GM12878 (cell line): ENCODE results near the gene CEACAM21. TPM values are rescaled to one million over a fixed set of nuclear protein-coding genes. Genes with fewer than 3 reads are reported as not detected.
"Not testable (repeated sequence)": the region's sequence is repeated elsewhere in the genome, so short reads cannot be mapped to it uniquely, and the experiment has no call there.

Experiments
- ATAC-seq: fragments of 200-7000 bp; cut with Tn5 transposase; 3 replicates; pipeline ENCODE4 v1.9.1; 2020; ENCODE audit warnings: mild to moderate bottlenecking, moderate library complexity
- BruUV-seq: library from RNA; stranded (reverse); fragments of 400-500 nt; replicated peaks from 2 replicates; lab custom pipeline; 2021; lab: Mats Ljungman, UMichigan
- CTCF ChIA-PET: fragments of 300-600 bp; sonication (Branson Sonifier 250); formaldehyde crosslinking; extraction: SDS; loops from one replicate; lab custom pipeline; 2021; ENCODE audit warnings: inconsistent platforms; lab: Yijun Ruan, JAX
- POLR2A ChIA-PET: fragments of 350-600 bp; formaldehyde crosslinking; extraction: SDS; loops from one replicate; lab custom pipeline; 2021; ENCODE audit warnings: inconsistent platforms; lab: Charles Lee
- RAD21 ChIA-PET: fragments of 300-600 bp; sonication (Branson Sonifier 250); formaldehyde crosslinking; loops from one replicate; lab custom pipeline; 2023; ENCODE audit warnings: antibody characterized with exemption; ENCODE audit not compliant: unreplicated experiment; lab: Charles Lee
- SMC1A ChIA-PET: fragments of 300-600 bp; sonication (Branson Sonifier 250); formaldehyde crosslinking; loops from one replicate; lab custom pipeline; 2023; ENCODE audit not compliant: unreplicated experiment, uncharacterized antibody; lab: Charles Lee
- DNase-seq: peaks from one replicate; pipeline ENCODE4 v3.0.0-alpha.2; 2011; ENCODE audit warnings: low read depth, low spot score
- FAIRE-seq: peaks from 3 replicates; lab custom pipeline; 2011; peaks lifted over from hg19 to GRCh38; lab: Jason Lieb, UNC
- H2AFZ ChIP-seq: 2 replicates; pipeline ENCODE4 v1.6.0; 2011; ENCODE audit warnings: low read depth, low read length, control low read depth; ENCODE audit not compliant: control insufficient read depth
- H3K27ac ChIP-seq: 2 replicates; pipeline ENCODE4 v1.5.1; 2011; ENCODE audit warnings: control low read depth; ENCODE audit not compliant: control insufficient read depth, insufficient read depth
- H3K27me3 ChIP-seq, 2 experiments: replicated peaks in 1 of 2; 2 replicates each; pipeline versions ENCODE4 v1.6.0 to v1.6.1; 2011; ENCODE audit warnings: low read length in 1 of 2; ENCODE audit not compliant: control insufficient read depth in 2 of 2, insufficient read depth in 2 of 2
- H3K36me3 ChIP-seq, 2 experiments: 2 replicates each; pipeline ENCODE4 v1.5.1; 2011; ENCODE audit warnings: low read length in 1 of 2; ENCODE audit not compliant: control insufficient read depth in 2 of 2, insufficient read depth in 2 of 2
- H3K4me1 ChIP-seq: 2 replicates; pipeline ENCODE4 v1.6.1; 2011; ENCODE audit warnings: mild to moderate bottlenecking, low read length, moderate library complexity, mixed read lengths; ENCODE audit not compliant: control insufficient read depth, insufficient read depth
- H3K4me2 ChIP-seq: 2 replicates; pipeline ENCODE4 v1.6.0; 2011; ENCODE audit warnings: control low read depth; ENCODE audit not compliant: control insufficient read depth, insufficient read depth
- H3K4me3 ChIP-seq: fragments of 200-600 bp; sonication (generic); 2 replicates; pipeline ENCODE4 v1.5.1; 2016
- H3K79me2 ChIP-seq: 2 replicates; pipeline ENCODE4 v1.6.0; 2011; ENCODE audit warnings: low read length; ENCODE audit not compliant: control insufficient read depth, insufficient read depth
- H3K9ac ChIP-seq: 2 replicates; pipeline ENCODE4 v1.8.0; 2011; ENCODE audit warnings: low read length, control low read depth, mixed read lengths; ENCODE audit not compliant: control insufficient read depth, insufficient read depth
- H3K9me3 ChIP-seq: replicated peaks from 3 replicates; pipeline ENCODE4 v1.5.1; 2011; ENCODE audit warnings: mild to moderate bottlenecking, low read length; ENCODE audit not compliant: control insufficient read depth, insufficient read depth
- H4K20me1 ChIP-seq: 2 replicates; pipeline ENCODE4 v1.6.0; 2011; ENCODE audit not compliant: control insufficient read depth, insufficient read depth
- CREM ChIP-seq: IDR thresholded peaks from 2 replicates; pipeline ENCODE4 v1.6.1; 2014; ENCODE audit warnings: antibody characterized with exemption, low read depth
- NR2C1 ChIP-seq: fragments of 450-650 bp; IDR thresholded peaks from 2 replicates; pipeline ENCODE4 v1.6.1; 2017; ENCODE audit warnings: antibody characterized with exemption, mild to moderate bottlenecking, moderate library complexity
- PAX5 ChIP-seq: IDR thresholded peaks from 2 replicates; pipeline ENCODE4 v1.6.1; 2011; ENCODE audit warnings: low read depth, low read length, borderline replicate concordance
- POU2F2 ChIP-seq: IDR thresholded peaks from 3 replicates; pipeline ENCODE4 v1.6.1; 2011; ENCODE audit warnings: low read depth, mild to moderate bottlenecking, low read length, borderline replicate concordance
- ZBED1 ChIP-seq: IDR thresholded peaks from 2 replicates; pipeline ENCODE4 v1.6.1; 2016; ENCODE audit warnings: borderline replicate concordance
- WGBS: methylation state at CpG from one replicate; pipeline ENCODE4 v1.1.6; 2016; ENCODE audit warnings: low lambda C conversion rate; ENCODE audit not compliant: insufficient replicate concordance, insufficient coverage; ENCODE audit errors: missing lambda C conversion rate; 5-methylcytosine and 5-hydroxymethylcytosine counted together
- in situ Hi-C: fragments of 300-500 bp; cut with MboI; formaldehyde crosslinking; loops from 9 replicates; pipeline ENCODE4 v1.14.3; 2018; ENCODE audit warnings: mixed read lengths
- intact Hi-C: fragments of 100-400 bp; cut with micrococcal nuclease; formaldehyde crosslinking; loops from one replicate; pipeline ENCODE4 v1.14.2; 2022; ENCODE audit not compliant: unreplicated experiment
- polyA plus RNA-seq, 11 experiments: library from polyadenylated mRNA; depleted of rRNA in 4 of 11; unstranded in 6 of 11; stranded (reverse) in 5 of 11; fragments of >200 nt; fragmentation: Nextera tagmentation in 4 of 11; fragmentation: Illumina TruSeq in 1 of 11; extraction: Ambion mirVana in 4 of 11; extraction: Trizol in 1 of 11; gene quantifications; 1 replicate in 1 of 11; 2 replicates in 10 of 11; pipeline versions ENCODE4 v1.2.1 to v1.2.3, GENCODE V29; 2011 to 2016; ENCODE audit warnings: inconsistent platforms in 2 of 11, missing spikeins in 2 of 11, low read depth in 1 of 11
- total RNA-seq, 4 experiments: library from RNA; depleted of rRNA in 3 of 4; stranded (reverse); fragments of >200 nt in 3 of 4; fragmentation: Illumina TruSeq in 1 of 4; extraction: Trizol in 1 of 4; gene quantifications; 2 replicates each; pipeline versions ENCODE4 v1.2.1 to v1.2.3, GENCODE V29; 2013 to 2021
- TF ChIP-seq, protein P1 (sequence below): fragments of 450-650 bp; formaldehyde crosslinking; IDR thresholded peaks from 2 replicates; pipeline ENCODE4 v1.5.0; 2022; ENCODE audit warnings: mild to moderate bottlenecking, missing genetic modification characterization
- TF ChIP-seq, protein P2 (sequence below): IDR thresholded peaks from 2 replicates; pipeline ENCODE4 v1.6.1; 2011; ENCODE audit warnings: borderline replicate concordance, low read depth, mild to moderate bottlenecking, moderate library complexity, mixed read lengths, low read length; ENCODE audit not compliant: insufficient read depth; ENCODE audit errors: extremely low read length

The CEACAM21 gene
- total and polyA plus RNA-seq, 10 of the 15 experiments (the other 5 are each of a cell fraction or from before 2014, with no cell fraction given), result 0.87 to 13.6 (median 8.1) TPM

DNA sequence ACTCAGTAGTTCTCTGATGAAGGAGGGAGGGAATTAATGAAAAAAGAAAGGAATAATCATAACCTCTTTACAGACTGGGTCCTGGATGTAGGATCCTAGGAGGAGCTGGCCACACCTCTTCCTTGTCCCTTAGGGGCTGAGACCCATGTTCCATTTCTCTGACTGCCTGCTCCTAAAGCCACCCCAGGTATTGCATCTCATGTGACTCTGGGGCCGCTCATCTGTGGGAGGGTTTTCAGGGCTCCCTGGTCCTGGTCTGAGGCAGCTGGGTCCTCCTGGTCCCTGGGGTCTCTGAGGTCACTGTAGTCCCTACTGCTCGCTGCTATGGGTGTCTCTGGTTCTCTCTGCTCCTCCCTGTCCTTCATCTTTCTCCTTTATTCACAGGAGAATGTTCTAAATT lies 2.9 kb downstream of the CEACAM21 start:
- CTCF ChIA-PET, result interaction anchor here (0.6 to 2.0 kb wide), 3 partner anchors 9 to 518 kb away, joined by 3 to 6 read pairs (median 4); no protein-coding TSS in a partner anchor
- H4K20me1 ChIP-seq, result no peaks in the 10 kb centered on the region
- H3K27me3 ChIP-seq, result no peaks in the 10 kb centered on the region
- H3K9me3 ChIP-seq, result peaks cover 14% of the 10 kb centered on the region
- ATAC-seq (no peak), FAIRE-seq (no peak), DNase-seq (no peak)
- RAD21 ChIA-PET, result no interaction called here
- H2AFZ ChIP-seq, result no peak overlapping the region
- intact Hi-C loops, result loop anchor here (10.0 kb wide), 1 partner anchor 604 kb away; no protein-coding TSS in a partner anchor
- H3K36me3 ChIP-seq, result no peaks in the 10 kb centered on the region
- H3K79me2 ChIP-seq, result no peaks in the 10 kb centered on the region
- H3K4me1 ChIP-seq, result peaks cover 8% of the 10 kb centered on the region; the same call in 1 of the 2 replicates
- no peak overlapping the region for H3K4me2 ChIP-seq
- POLR2A ChIA-PET, result no interaction called here
- no peak overlapping the region for H3K27ac ChIP-seq
- no peak for TF ChIP-seq POU2F2
- TF ChIP-seq NR2C1, result no peak
- no peak for TF ChIP-seq ZBED1
- TF ChIP-seq PAX5, result no peak
- no peak for TF ChIP-seq CREM
- TF ChIP-seq, protein P1, sequence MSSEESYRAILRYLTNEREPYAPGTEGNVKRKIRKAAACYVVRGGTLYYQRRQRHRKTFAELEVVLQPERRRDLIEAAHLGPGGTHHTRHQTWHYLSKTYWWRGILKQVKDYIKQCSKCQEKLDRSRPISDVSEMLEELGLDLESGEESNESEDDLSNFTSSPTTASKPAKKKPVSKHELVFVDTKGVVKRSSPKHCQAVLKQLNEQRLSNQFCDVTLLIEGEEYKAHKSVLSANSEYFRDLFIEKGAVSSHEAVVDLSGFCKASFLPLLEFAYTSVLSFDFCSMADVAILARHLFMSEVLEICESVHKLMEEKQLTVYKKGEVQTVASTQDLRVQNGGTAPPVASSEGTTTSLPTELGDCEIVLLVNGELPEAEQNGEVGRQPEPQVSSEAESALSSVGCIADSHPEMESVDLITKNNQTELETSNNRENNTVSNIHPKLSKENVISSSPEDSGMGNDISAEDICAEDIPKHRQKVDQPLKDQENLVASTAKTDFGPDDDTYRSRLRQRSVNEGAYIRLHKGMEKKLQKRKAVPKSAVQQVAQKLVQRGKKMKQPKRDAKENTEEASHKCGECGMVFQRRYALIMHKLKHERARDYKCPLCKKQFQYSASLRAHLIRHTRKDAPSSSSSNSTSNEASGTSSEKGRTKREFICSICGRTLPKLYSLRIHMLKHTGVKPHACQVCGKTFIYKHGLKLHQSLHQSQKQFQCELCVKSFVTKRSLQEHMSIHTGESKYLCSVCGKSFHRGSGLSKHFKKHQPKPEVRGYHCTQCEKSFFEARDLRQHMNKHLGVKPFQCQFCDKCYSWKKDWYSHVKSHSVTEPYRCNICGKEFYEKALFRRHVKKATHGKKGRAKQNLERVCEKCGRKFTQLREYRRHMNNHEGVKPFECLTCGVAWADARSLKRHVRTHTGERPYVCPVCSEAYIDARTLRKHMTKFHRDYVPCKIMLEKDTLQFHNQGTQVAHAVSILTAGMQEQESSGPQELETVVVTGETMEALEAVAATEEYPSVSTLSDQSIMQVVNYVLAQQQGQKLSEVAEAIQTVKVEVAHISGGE (CRISPR knock-in tag), result no peak
- TF ChIP-seq, protein P2, sequence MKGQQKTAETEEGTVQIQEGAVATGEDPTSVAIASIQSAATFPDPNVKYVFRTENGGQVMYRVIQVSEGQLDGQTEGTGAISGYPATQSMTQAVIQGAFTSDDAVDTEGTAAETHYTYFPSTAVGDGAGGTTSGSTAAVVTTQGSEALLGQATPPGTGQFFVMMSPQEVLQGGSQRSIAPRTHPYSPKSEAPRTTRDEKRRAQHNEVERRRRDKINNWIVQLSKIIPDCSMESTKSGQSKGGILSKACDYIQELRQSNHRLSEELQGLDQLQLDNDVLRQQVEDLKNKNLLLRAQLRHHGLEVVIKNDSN, result no peak
- BruUV-seq, result no TSS peak
- no peak overlapping the region for H3K4me3 ChIP-seq
- 50% methylated on average over 2 of the region's 2 CpGs for WGBS
- in situ Hi-C loops, result loop anchor here (10.0 kb wide), 1 partner anchor 134 kb away; the partner anchor contains the start of gene ERICH4
- SMC1A ChIA-PET, result no interaction called here
- no peak overlapping the region for H3K9ac ChIP-seq

DNA sequence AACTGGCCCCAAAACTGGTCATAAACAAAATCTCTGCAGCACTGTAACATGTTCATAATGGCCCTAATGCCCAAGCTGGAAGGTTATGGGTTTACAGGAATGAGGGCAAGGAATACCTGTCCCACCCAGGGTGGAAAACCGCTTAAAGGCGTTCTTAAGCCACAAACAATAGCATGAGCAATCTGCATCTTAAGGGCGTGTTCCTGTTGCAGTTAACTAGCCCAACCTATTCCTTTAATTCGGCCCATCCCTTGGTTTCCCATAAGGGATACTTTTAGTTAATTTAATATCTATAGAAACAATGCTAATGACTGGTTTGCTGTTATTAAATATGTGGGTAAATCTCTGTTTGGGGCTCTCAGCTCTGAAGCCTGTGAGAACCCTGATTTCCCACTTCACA lies 5.1 kb downstream of the CEACAM21 start:
- H3K9me3 ChIP-seq, result peaks cover 14% of the 10 kb centered on the region
- H3K27me3 ChIP-seq, RAD21 ChIA-PET, H3K79me2 ChIP-seq, FAIRE-seq, H3K36me3 ChIP-seq, BruUV-seq, POLR2A ChIA-PET, H2AFZ ChIP-seq, ATAC-seq, in situ Hi-C loops, H4K20me1 ChIP-seq, DNase-seq, H3K27ac ChIP-seq, H3K4me3 ChIP-seq, intact Hi-C loops, H3K9ac ChIP-seq, H3K4me2 ChIP-seq, H3K4me1 ChIP-seq: not testable (repeated sequence)
- 65% methylated on average over 4 of the region's 4 CpGs for WGBS
- CTCF ChIA-PET, result interaction anchor here (1.1 kb wide), 1 partner anchor 9 kb away, joined by 3 read pairs; no protein-coding TSS in a partner anchor
- SMC1A ChIA-PET, result interaction anchor here (0.7 to 1.6 kb wide), 2 partner anchors 13 to 28 kb away, joined by 3 to 5 read pairs; no protein-coding TSS in a partner anchor
